Activated CD4-positive, alpha-beta T cell treated with anti-CD3 and anti-CD28 coated beads for 4 hours (primary cell): ENCODE results near the gene CGGBP1.
"Not testable (repeated sequence)": the region's sequence is repeated elsewhere in the genome, so short reads cannot be mapped to it uniquely, and the experiment has no call there.

ENCODE experiments used
- DNase-seq, 2 donors: peaks; one replicate each; pipeline ENCODE4 v3.0.0-alpha.2; 2020

CGGBP1 gene

DNA sequence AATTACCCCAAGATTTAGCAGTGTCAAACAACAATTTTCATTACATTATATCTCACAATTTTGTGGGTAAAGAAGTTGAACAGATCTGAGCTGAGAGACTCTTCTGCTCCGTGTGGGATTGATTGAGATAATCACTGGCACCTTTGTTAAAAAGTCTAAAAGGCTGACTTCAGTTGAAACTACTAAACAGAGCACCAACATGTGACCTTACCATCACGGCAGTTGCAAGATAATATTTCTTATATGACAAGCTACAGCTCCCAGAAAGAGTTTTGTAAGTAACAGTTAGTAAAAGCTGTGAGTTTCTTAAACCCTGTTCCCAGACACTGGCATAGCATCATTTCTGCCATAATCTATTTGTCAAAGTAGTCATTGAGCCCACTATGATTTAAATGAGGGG lies 25.0 kb downstream of the CGGBP1 start:
- DNase-seq: no peak

- DNase-seq: no peak
These were observed 25.7 kb downstream of the CGGBP1 start for GRCh38 chr3:88033079-88033478.

- DNase-seq: no peak
These were observed 26.6 kb downstream of the CGGBP1 start for GRCh38 chr3:88032245-88032644.

DNA sequence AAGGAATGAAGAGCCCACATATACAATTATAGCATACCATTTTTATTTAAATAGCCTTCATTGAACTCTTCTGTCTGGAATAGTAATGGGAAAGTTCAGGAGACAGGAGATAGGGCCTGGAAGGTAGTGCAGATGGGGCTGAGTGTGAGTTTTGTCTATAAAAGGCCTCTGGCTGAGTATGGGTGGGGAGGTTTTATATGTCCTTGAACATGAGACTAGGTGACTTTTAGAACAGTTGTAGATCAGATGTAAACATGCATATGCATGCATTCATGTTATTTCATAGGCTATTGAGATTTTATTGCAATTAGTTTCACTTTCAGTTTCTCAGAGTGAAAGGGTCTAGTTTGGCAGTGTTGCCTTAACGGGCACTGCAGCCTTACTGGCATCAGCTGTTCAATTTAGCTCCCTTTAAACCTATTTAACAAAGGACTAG lies 27.1 kb downstream of the CGGBP1 start:
- peak; percentile 14 to 28 for DNase-seq

GRCh38 chr3:88030210-88030609 lies 28.6 kb downstream of the CGGBP1 start:
- no peak for DNase-seq

GRCh38 chr3:88028876-88029275 lies 29.9 kb downstream of the CGGBP1 start:
- DNase-seq: no peak

DNA sequence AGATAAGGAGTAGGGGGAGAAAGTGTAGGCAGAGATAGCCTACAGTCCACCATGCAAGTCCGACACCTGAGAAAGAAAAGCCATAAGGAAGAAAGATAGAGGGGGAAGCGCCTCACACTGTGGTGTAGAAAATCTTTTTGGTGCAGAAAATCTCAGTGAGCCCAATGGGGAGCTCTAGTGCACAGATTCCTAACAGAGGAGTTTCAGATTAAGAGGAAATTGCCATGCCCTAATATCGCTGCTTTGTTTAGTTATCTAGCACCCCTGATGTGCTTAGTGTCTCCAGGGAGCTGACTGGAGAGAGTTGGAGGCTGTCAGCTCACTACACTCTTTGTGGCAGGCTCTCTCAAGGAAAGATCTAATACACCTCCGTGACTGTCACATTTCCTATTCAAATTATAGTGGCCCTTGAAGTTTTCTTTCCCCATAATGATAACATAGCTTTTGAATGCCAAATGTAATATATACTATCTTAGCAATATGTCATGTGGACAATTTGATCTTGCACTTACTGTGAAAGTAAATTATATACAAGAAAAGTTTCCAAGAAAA lies 33.7 kb downstream of the CGGBP1 start:
- no peak for DNase-seq

DNA sequence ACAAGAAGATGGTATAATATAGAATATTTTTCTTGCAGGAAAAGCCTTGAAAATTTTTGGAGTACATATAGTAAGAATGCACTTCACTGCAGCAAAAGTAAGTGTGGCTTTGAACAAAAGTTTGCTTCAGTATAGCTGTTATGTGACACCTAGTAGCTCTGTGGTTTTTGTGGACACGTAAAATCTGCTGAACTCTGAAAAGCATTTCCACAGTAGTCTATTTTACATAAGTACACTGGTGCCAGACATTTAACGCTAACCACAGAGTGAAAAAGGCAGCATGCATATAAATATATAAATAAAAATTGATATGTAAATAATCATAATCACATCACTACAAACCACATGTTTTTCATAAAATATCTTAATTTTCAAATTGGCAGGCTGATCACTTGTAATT lies 39.8 kb downstream of the CGGBP1 start:
- no peak for DNase-seq

DNA sequence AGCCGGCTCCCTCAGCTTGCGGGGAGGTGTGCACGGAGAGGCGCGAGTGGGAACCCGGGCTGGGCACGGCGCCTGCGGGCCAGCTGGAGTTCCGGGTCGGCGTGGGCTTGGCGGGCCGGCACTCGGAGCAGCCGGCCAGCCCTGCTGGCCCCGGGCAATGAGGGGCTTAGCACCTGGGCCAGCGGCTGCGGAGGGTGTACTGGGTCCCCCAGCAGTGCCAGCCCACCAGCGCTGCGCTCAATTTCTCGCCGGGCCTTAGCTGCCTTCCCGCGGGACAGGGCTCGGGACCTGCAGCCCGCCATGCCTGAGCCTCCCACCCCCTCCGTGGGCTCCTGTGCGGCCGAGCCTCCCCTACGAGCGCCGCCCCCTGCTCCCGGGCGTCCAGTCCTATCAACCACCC lies 43.1 kb downstream of the CGGBP1 start:
- not testable (repeated sequence) for DNase-seq

DNA sequence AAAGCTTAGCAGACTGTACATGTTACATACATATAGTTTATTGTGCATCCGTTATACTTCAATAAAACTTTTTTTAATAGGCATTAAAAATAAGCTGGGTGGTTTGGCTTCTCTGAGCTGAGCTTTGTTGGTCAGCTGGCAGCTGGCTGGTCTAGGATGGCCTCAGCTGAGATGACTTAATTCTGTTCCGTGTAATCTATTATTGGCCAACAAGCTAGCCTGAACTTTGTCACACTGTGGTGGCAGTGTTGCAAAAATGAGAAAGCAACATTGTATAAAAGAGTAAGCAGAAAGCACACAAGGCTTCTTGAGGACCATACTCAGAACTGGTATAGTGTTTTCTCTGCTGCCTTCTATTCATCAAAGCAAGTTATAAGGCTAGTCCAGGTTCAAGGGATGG lies 45.2 kb downstream of the CGGBP1 start:
- DNase-seq: no peak

GRCh38 chr3:88010810-88011209 lies 48.0 kb downstream of the CGGBP1 start:
- DNase-seq: no peak

GRCh38 chr3:88009066-88009465 lies 49.7 kb downstream of the CGGBP1 start:
- no peak for DNase-seq

DNA sequence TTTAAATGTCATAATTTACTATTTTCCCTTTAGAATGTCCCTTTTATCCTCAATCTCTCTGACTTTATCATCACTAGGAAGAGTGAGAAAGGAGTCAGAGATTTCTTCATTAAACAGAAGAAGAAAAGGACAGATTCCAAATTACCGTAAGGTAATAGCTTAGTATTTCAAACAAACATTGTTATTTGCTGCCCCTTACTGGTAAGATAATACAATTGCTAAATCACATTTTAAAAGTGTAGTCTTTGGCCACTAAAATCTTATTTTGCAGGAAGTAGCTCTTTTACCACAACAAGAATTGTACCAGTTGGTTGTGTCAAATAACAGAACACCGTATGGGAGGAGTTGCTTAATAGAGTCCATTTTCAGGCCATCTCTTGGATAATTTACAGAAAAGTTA lies 53.7 kb downstream of the CGGBP1 start:
- no peak for DNase-seq

DNA sequence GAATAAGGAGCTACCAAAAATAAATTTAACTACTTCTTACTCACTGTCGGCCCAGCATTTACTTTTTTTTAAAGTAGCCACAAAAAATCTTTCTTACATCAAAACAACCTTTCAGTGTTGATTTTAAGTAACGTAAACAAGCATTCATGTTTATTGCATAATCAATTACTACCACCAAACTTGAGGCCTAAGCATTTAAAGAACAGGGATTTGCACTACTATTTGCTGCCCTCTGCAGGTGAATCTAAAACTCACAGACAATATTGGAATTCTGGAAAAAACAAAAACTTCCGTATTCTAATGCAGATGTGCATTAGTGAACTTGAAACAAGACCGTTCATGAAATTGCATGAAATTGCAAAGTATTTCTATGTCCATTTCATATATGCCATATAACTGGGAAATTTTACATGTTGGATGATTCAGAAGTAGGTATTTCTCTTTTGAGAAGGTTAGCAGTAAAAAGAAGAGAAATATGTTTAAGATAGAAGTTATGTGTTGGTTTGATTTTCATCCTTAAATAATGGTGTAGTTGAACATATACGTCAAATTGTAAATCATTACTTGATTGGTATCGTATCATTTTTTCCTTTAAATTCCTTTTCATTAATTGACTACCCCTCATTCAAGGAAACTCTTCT lies 55.6 kb downstream of the CGGBP1 start:
- peak in 1 of 2 donors; percentile 24 for DNase-seq

- DNase-seq: no peak
These were observed 56.4 kb downstream of the CGGBP1 start for GRCh38 chr3:88002448-88002847.
